ENCODE data around the gene TENM3.

The TENM3 gene

GRCh38 chr4:182746876-182747275 lies 503.7 kb downstream of the TENM3 start:
- H3K4me3 ChIP-seq (ENCODE audit: low read length in 2 of 2) = no peak overlapping the region
- H3K4me1 ChIP-seq (ENCODE audit: control insufficient read depth, insufficient read depth, low read length) = no peaks in the 10 kb centered on the region
- no peaks in the 10 kb centered on the region for H3K36me3 ChIP-seq (ENCODE audit: control insufficient read depth in 2 of 2, insufficient read depth in 2 of 2, low read length in 2 of 2)
- H3K9ac ChIP-seq (ENCODE audit: low read length in 2 of 2) = no peak overlapping the region
- no peaks in the 10 kb centered on the region for H3K27me3 ChIP-seq (ENCODE audit: control insufficient read depth in 1 of 2, insufficient read depth in 2 of 2, low read length in 2 of 2)
- no peak overlapping the region for H3K27ac ChIP-seq (ENCODE audit: low read length)
- H3K9me3 ChIP-seq (ENCODE audit: control insufficient read depth in 2 of 2, low read length in 2 of 2) = no peaks in the 10 kb centered on the region

- H3K36me3 ChIP-seq (ENCODE audit: control insufficient read depth in 2 of 2, insufficient read depth in 2 of 2, low read length in 2 of 2) = no peaks in the 10 kb centered on the region
- no peaks in the 10 kb centered on the region for H3K27me3 ChIP-seq (ENCODE audit: control insufficient read depth in 1 of 2, insufficient read depth in 2 of 2, low read length in 2 of 2)
- no peak overlapping the region for H3K9ac ChIP-seq (ENCODE audit: low read length in 2 of 2)
- H3K27ac ChIP-seq (ENCODE audit: low read length) = no peak overlapping the region
- H3K4me1 ChIP-seq (ENCODE audit: control insufficient read depth, insufficient read depth, low read length) = no peaks in the 10 kb centered on the region
- no peak overlapping the region for H3K4me3 ChIP-seq (ENCODE audit: low read length in 2 of 2)
- no peaks in the 10 kb centered on the region for H3K9me3 ChIP-seq (ENCODE audit: control insufficient read depth in 2 of 2, low read length in 2 of 2)
Measured at GRCh38 chr4:182748283-182748682, 505.1 kb downstream of the TENM3 start.

- Histone ChIP-seq H3K9me3 (ENCODE audit: control insufficient read depth in 2 of 2, low read length in 2 of 2) (no peaks in the 10 kb centered on the region), H3K36me3 (ENCODE audit: control insufficient read depth in 2 of 2, insufficient read depth in 2 of 2, low read length in 2 of 2) (no peaks in the 10 kb centered on the region), H3K4me3 (ENCODE audit: low read length in 2 of 2) (no peak overlapping the region), H3K9ac (ENCODE audit: low read length in 2 of 2) (no peak overlapping the region), H3K27me3 (ENCODE audit: control insufficient read depth in 1 of 2, insufficient read depth in 2 of 2, low read length in 2 of 2) (no peaks in the 10 kb centered on the region), H3K4me1 (ENCODE audit: control insufficient read depth, insufficient read depth, low read length) (no peaks in the 10 kb centered on the region), H3K27ac (ENCODE audit: low read length) (no peak overlapping the region)
Measured at GRCh38 chr4:182748949-182749348, 505.7 kb downstream of the TENM3 start.

GRCh38 chr4:182749667-182750167 lies 506.5 kb downstream of the TENM3 start:
- Histone ChIP-seq H3K9ac (ENCODE audit: low read length in 2 of 2) (no peak overlapping the region), H3K27ac (ENCODE audit: low read length) (no peak overlapping the region), H3K4me1 (ENCODE audit: control insufficient read depth, insufficient read depth, low read length) (no peaks in the 10 kb centered on the region), H3K4me3 (ENCODE audit: low read length in 2 of 2) (no peak overlapping the region), H3K27me3 (ENCODE audit: control insufficient read depth in 1 of 2, insufficient read depth in 2 of 2, low read length in 2 of 2) (no peaks in the 10 kb centered on the region), H3K36me3 (ENCODE audit: control insufficient read depth in 2 of 2, insufficient read depth in 2 of 2, low read length in 2 of 2) (no peaks in the 10 kb centered on the region), H3K9me3 (ENCODE audit: control insufficient read depth in 2 of 2, low read length in 2 of 2) (no peaks in the 10 kb centered on the region)

GRCh38 chr4:182752158-182752910 lies 509.1 kb downstream of the TENM3 start:
- H3K27ac ChIP-seq (ENCODE audit: low read length) = no peak overlapping the region
- no peaks in the 10 kb centered on the region for H3K36me3 ChIP-seq (ENCODE audit: control insufficient read depth in 2 of 2, insufficient read depth in 2 of 2, low read length in 2 of 2)
- H3K9me3 ChIP-seq (ENCODE audit: control insufficient read depth in 2 of 2, low read length in 2 of 2) = no peaks in the 10 kb centered on the region
- H3K27me3 ChIP-seq (ENCODE audit: control insufficient read depth in 1 of 2, insufficient read depth in 2 of 2, low read length in 2 of 2) = no peaks in the 10 kb centered on the region
- no peak overlapping the region for H3K9ac ChIP-seq (ENCODE audit: low read length in 2 of 2)
- no peaks in the 10 kb centered on the region for H3K4me1 ChIP-seq (ENCODE audit: control insufficient read depth, insufficient read depth, low read length)
- no peak overlapping the region for H3K4me3 ChIP-seq (ENCODE audit: low read length in 2 of 2)

GRCh38 chr4:182754895-182755294 lies 511.7 kb downstream of the TENM3 start:
- Histone ChIP-seq H3K27ac (ENCODE audit: low read length) (no peak overlapping the region), H3K9me3 (ENCODE audit: control insufficient read depth in 2 of 2, low read length in 2 of 2) (no peaks in the 10 kb centered on the region), H3K4me1 (ENCODE audit: control insufficient read depth, insufficient read depth, low read length) (no peaks in the 10 kb centered on the region), H3K4me3 (ENCODE audit: low read length in 2 of 2) (no peak overlapping the region), H3K27me3 (ENCODE audit: control insufficient read depth in 1 of 2, insufficient read depth in 2 of 2, low read length in 2 of 2) (no peaks in the 10 kb centered on the region), H3K9ac (ENCODE audit: low read length in 2 of 2) (no peak overlapping the region), H3K36me3 (ENCODE audit: control insufficient read depth in 2 of 2, insufficient read depth in 2 of 2, low read length in 2 of 2) (no peaks in the 10 kb centered on the region)

- no peaks in the 10 kb centered on the region for H3K27me3 ChIP-seq (ENCODE audit: control insufficient read depth in 1 of 2, insufficient read depth in 2 of 2, low read length in 2 of 2)
- H3K36me3 ChIP-seq (ENCODE audit: control insufficient read depth in 2 of 2, insufficient read depth in 2 of 2, low read length in 2 of 2) = no peaks in the 10 kb centered on the region
- no peaks in the 10 kb centered on the region for H3K9me3 ChIP-seq (ENCODE audit: control insufficient read depth in 2 of 2, low read length in 2 of 2)
- no peak overlapping the region for H3K9ac ChIP-seq (ENCODE audit: low read length in 2 of 2)
- no peaks in the 10 kb centered on the region for H3K4me1 ChIP-seq (ENCODE audit: control insufficient read depth, insufficient read depth, low read length)
- H3K4me3 ChIP-seq (ENCODE audit: low read length in 2 of 2) = no peak overlapping the region
- no peak overlapping the region for H3K27ac ChIP-seq (ENCODE audit: low read length)
Measured at GRCh38 chr4:182756161-182756690, 513.0 kb downstream of the TENM3 start.

GRCh38 chr4:182758273-182758672 lies 515.1 kb downstream of the TENM3 start:
- no peak overlapping the region for H3K9ac ChIP-seq (ENCODE audit: low read length in 2 of 2)
- no peaks in the 10 kb centered on the region for H3K4me1 ChIP-seq (ENCODE audit: control insufficient read depth, insufficient read depth, low read length)
- no peaks in the 10 kb centered on the region for H3K36me3 ChIP-seq (ENCODE audit: control insufficient read depth in 2 of 2, insufficient read depth in 2 of 2, low read length in 2 of 2)
- no peak overlapping the region for H3K27ac ChIP-seq (ENCODE audit: low read length)
- H3K4me3 ChIP-seq (ENCODE audit: low read length in 2 of 2) = no peak overlapping the region
- H3K27me3 ChIP-seq (ENCODE audit: control insufficient read depth in 1 of 2, insufficient read depth in 2 of 2, low read length in 2 of 2) = peaks cover 0 to 2% of the 10 kb centered on the region in 2 donors
- H3K9me3 ChIP-seq (ENCODE audit: control insufficient read depth in 2 of 2, low read length in 2 of 2) = no peaks in the 10 kb centered on the region

- Histone ChIP-seq H3K4me1 (ENCODE audit: control insufficient read depth, insufficient read depth, low read length) (no peaks in the 10 kb centered on the region), H3K4me3 (ENCODE audit: low read length in 2 of 2) (no peak overlapping the region), H3K9ac (ENCODE audit: low read length in 2 of 2) (no peak overlapping the region), H3K9me3 (ENCODE audit: control insufficient read depth in 2 of 2, low read length in 2 of 2) (no peaks in the 10 kb centered on the region), H3K27me3 (ENCODE audit: control insufficient read depth in 1 of 2, insufficient read depth in 2 of 2, low read length in 2 of 2) (peaks cover 0 to 2% of the 10 kb centered on the region in 2 donors), H3K36me3 (ENCODE audit: control insufficient read depth in 2 of 2, insufficient read depth in 2 of 2, low read length in 2 of 2) (no peaks in the 10 kb centered on the region), H3K27ac (ENCODE audit: low read length) (no peak overlapping the region)
Measured at GRCh38 chr4:182760551-182761043, 517.4 kb downstream of the TENM3 start.

GRCh38 chr4:182764137-182764536 lies 520.9 kb downstream of the TENM3 start:
- Histone ChIP-seq H3K27ac (ENCODE audit: low read length) (no peak overlapping the region), H3K9me3 (ENCODE audit: control insufficient read depth in 2 of 2, low read length in 2 of 2) (peaks cover 0 to 3% of the 10 kb centered on the region in 2 donors), H3K4me3 (ENCODE audit: low read length in 2 of 2) (no peak overlapping the region), H3K4me1 (ENCODE audit: control insufficient read depth, insufficient read depth, low read length) (no peaks in the 10 kb centered on the region), H3K36me3 (ENCODE audit: control insufficient read depth in 2 of 2, insufficient read depth in 2 of 2, low read length in 2 of 2) (no peaks in the 10 kb centered on the region), H3K9ac (ENCODE audit: low read length in 2 of 2) (no peak overlapping the region), H3K27me3 (ENCODE audit: control insufficient read depth in 1 of 2, insufficient read depth in 2 of 2, low read length in 2 of 2) (peaks cover 0 to 2% of the 10 kb centered on the region in 2 donors)

GRCh38 chr4:182764642-182765041 lies 521.4 kb downstream of the TENM3 start:
- Histone ChIP-seq H3K9me3 (ENCODE audit: control insufficient read depth in 2 of 2, low read length in 2 of 2) (peaks cover 0 to 3% of the 10 kb centered on the region in 2 donors), H3K27ac (ENCODE audit: low read length) (no peak overlapping the region), H3K4me3 (ENCODE audit: low read length in 2 of 2) (no peak overlapping the region), H3K36me3 (ENCODE audit: control insufficient read depth in 2 of 2, insufficient read depth in 2 of 2, low read length in 2 of 2) (no peaks in the 10 kb centered on the region), H3K9ac (ENCODE audit: low read length in 2 of 2) (no peak overlapping the region), H3K27me3 (ENCODE audit: control insufficient read depth in 1 of 2, insufficient read depth in 2 of 2, low read length in 2 of 2) (peaks cover 0 to 2% of the 10 kb centered on the region in 2 donors), H3K4me1 (ENCODE audit: control insufficient read depth, insufficient read depth, low read length) (no peaks in the 10 kb centered on the region)
